COLO829 (cell line): ENCODE data around the gene MRPL20.
A peak's percentile ranks its signal among the peaks of the same experiment; 100 is the strongest.

ENCODE experiments used
- DNase-seq: peaks from one replicate; pipeline ENCODE4 v3.0.0; 2012; ENCODE audit warnings: low spot score

Gene MRPL20

GRCh38 chr1:1361233-1361981 lies 45.7 kb downstream of the MRPL20 start:
- no peak for DNase-seq

- peak; percentile 36 for DNase-seq
Measured at GRCh38 chr1:1360506-1361169, 46.5 kb downstream of the MRPL20 start.

- no peak for DNase-seq
Measured at GRCh38 chr1:1359664-1360468, 47.2 kb downstream of the MRPL20 start.

- DNase-seq = no peak
Measured at GRCh38 chr1:1359308-1359663, 47.8 kb downstream of the MRPL20 start.

- DNase-seq = no peak
Measured at GRCh38 chr1:1358433-1359271, 48.4 kb downstream of the MRPL20 start, which contains the start of gene MXRA8. TSS of gene MXRA8 (minus strand) at chr1:1358555. CDS start at chr1:1358504, 51 bp downstream.

GRCh38 chr1:1357871-1358432 lies 49.1 kb downstream of the MRPL20 start:
- DNase-seq = no peak

- no peak for DNase-seq
Measured at GRCh38 chr1:1356796-1357401, 50.2 kb downstream of the MRPL20 start.

- DNase-seq = no peak
Measured at GRCh38 chr1:1356166-1356795, 50.8 kb downstream of the MRPL20 start.

GRCh38 chr1:1355416-1355815 lies 51.7 kb downstream of the MRPL20 start:
- DNase-seq = no peak

- no peak for DNase-seq
Measured at GRCh38 chr1:1354271-1355247, 52.5 kb downstream of the MRPL20 start.

- no peak for DNase-seq
Measured at GRCh38 chr1:1353389-1354151, 53.5 kb downstream of the MRPL20 start.

GRCh38 chr1:1352786-1353388 lies 54.2 kb downstream of the MRPL20 start:
- DNase-seq = no peak
